GM12892 (cell line): ENCODE measurements around the gene INIP.

Experiments
- POLR2A ChIP-seq: IDR thresholded peaks from 2 replicates; pipeline ENCODE4 v1.6.1; 2011; ENCODE audit warnings: low read depth, low read length, control low read depth
- POLR2AphosphoS5 ChIP-seq: IDR thresholded peaks from 2 replicates; pipeline ENCODE4 v1.6.1; 2011; ENCODE audit warnings: low read depth, low read length, control low read depth
- TAF1 ChIP-seq: IDR thresholded peaks from 2 replicates; pipeline ENCODE4 v1.6.1; 2011; ENCODE audit warnings: low read depth, mild to moderate bottlenecking, control low read depth, low read length, borderline replicate concordance

DNA sequence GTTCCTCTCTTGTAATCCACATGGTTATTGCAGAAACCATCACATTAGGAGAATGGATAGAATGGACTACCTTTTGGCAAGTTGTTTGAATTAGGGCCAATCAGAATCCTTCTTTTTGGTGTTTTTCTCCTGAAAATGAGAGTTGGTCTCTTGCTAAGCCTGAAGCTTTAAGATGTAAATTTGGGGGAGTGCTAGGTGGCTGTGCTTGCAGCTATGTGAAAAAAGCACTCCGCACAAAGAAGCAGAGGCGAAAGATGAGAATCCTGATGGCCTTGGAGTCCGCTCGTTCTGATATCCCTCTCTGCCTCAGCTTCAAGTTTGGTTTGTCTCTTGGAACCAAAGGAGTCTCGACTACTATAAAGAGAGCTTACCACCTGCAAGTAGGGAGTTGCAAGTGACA lies 63.6 kb downstream of the INIP start:
- TF ChIP-seq TAF1 (no peak), POLR2AphosphoS5 (no peak), POLR2A (no peak)
